Epithelial cell of proximal tubule (primary cell): ENCODE results near the gene MOB3B. TPM values are rescaled to one million over a fixed set of nuclear protein-coding genes. Genes with fewer than 3 reads are reported as not detected.
A peak's percentile ranks its signal among the peaks of the same experiment; 100 is the strongest.
"Not testable (repeated sequence)": the region's sequence is repeated elsewhere in the genome, so short reads cannot be mapped to it uniquely, and the experiment has no call there.

Experiments used
- DNase-seq: peaks from one replicate; pipeline ENCODE4 v3.0.0-alpha.2; 2011; ENCODE audit warnings: low read depth
- H3K4me3 ChIP-seq: 2 replicates; pipeline ENCODE4 v1.5.1; 2011; ENCODE audit warnings: low read depth, mild to moderate bottlenecking, low read length
- CTCF ChIP-seq: conservative IDR thresholded peaks from 2 replicates; pipeline ENCODE4 v1.5.1; 2012; ENCODE audit warnings: low read depth, mild to moderate bottlenecking, low read length
- total RNA-seq: library from RNA; depleted of rRNA; stranded (reverse); fragments of >200 nt; gene quantifications from 2 replicates; pipeline ENCODE4 v1.2.3, GENCODE V29; 2015

The MOB3B gene
- total RNA-seq, 1 donor from 2014 or later, result 2.9 TPM

DNA sequence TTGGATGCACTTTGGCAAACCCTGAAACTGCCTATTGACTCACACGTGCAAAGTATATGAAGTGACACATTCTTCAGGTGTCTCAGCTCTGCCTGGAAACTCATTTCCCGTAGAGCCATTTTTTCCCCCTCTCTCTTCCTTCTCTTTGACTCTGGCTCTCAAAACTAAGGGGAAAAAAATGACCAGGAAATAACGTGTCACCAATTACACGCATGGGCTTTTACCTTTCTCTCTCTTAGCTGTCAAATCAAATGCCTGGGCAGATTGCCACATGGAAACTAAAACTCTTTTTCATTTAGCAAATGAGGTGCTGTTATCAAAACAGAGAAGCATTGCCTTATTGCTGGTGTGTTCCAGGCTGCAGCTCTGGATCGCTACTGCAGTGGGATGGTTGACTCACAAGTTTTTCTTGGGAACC lies 23.9 kb downstream of the MOB3B start:
- no peak overlapping the region for H3K4me3 ChIP-seq
- TF ChIP-seq CTCF, result no peak
- no peak for DNase-seq

GRCh38 chr9:27504259-27504658 lies 25.4 kb downstream of the MOB3B start:
- no peak for TF ChIP-seq CTCF
- DNase-seq, result no peak
- no peak overlapping the region for H3K4me3 ChIP-seq

- no peak for DNase-seq
- no peak for TF ChIP-seq CTCF
- no peak overlapping the region for H3K4me3 ChIP-seq
These were observed 26.0 kb downstream of the MOB3B start for GRCh38 chr9:27503623-27504022.

- not testable (repeated sequence) for DNase-seq, H3K4me3 ChIP-seq
These were observed 28.7 kb downstream of the MOB3B start for GRCh38 chr9:27500902-27501301.

DNA sequence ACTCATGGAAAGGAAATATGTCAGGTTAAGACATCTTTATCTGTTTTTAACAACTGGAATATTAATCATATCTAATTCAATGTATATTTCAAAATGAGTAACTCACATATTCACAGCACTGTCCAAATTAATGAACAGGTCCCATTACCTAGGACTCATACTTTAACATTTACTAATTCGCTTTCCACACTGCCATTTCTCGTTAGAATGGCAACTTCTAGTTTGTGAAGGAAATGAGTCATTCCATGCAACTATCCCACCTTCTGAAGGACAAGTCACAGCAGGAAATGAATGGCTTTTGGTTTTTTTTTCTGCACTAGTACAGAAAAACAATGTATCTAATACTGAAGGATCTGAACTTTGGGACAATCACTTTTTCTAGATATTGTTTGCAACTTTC lies 30.2 kb downstream of the MOB3B start:
- DNase-seq, result peak; percentile 25
- no peak for TF ChIP-seq CTCF
- H3K4me3 ChIP-seq, result no peak overlapping the region

- H3K4me3 ChIP-seq, result no peak overlapping the region
- TF ChIP-seq CTCF, result no peak
- DNase-seq, result no peak
These were observed 31.7 kb downstream of the MOB3B start for GRCh38 chr9:27497883-27498417.

DNA sequence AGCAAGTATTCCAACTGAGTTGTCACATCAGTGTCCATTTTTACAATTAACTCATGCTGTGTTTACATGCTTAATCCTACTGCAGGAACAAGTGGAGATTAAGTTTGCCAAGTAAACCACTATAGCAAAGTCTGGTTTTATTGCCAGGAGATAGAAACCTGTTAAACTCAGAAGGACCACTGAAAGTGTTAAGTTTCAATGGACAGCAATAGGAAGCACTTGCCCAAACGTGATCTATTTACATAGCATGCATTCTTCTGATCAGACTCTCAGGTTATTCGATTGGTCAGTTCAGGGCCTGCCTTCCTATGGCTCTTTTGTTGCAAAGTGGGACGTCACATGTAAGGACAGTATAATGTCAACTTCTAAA lies 33.5 kb downstream of the MOB3B start:
- no peak for DNase-seq
- no peak overlapping the region for H3K4me3 ChIP-seq
- no peak for TF ChIP-seq CTCF
